PC-9 (cell line): ENCODE measurements around the gene COL13A1. TPM values are rescaled to one million over a fixed set of nuclear protein-coding genes. Genes with fewer than 3 reads are reported as not detected.

Experiments
- BruUV-seq: library from RNA; stranded (reverse); fragments of 400-500 nt; replicated peaks from 2 replicates; lab custom pipeline; 2021; lab: Mats Ljungman, UMichigan
- CTCF ChIA-PET: fragments of 300-600 bp; sonication (Branson Sonifier 250); formaldehyde crosslinking; loops from one replicate; lab custom pipeline; 2022; ENCODE audit warnings: antibody characterized with exemption; lab: Charles Lee
- POLR2A ChIA-PET: fragments of 300-600 bp; sonication (Branson Sonifier 250); formaldehyde crosslinking; loops from one replicate; lab custom pipeline; 2022; ENCODE audit warnings: antibody characterized with exemption; ENCODE audit not compliant: unreplicated experiment; lab: Charles Lee
- DNase-seq, 2 experiments: peaks; one replicate each; pipeline versions ENCODE4 v3.0.0 to v3.0.0-alpha.2; 2015 to 2022; ENCODE audit warnings: mixed read lengths in 1 of 2
- H2AFZ ChIP-seq: fragments of 200-600 bp; sonication (generic); 2 replicates; pipeline ENCODE4 v1.8.1; 2017; ENCODE audit warnings: antibody characterized with exemption
- H3F3A ChIP-seq: fragments of 200-600 bp; sonication (generic); 2 replicates; pipeline ENCODE4 v1.8.1; 2017; ENCODE audit warnings: antibody characterized with exemption, mild to moderate bottlenecking, low read depth; ENCODE audit not compliant: insufficient read depth
- H3K27ac ChIP-seq: fragments of 200-600 bp; sonication (generic); 2 replicates; pipeline ENCODE4 v1.6.1; 2016; ENCODE audit warnings: mixed run types
- H3K27me3 ChIP-seq: fragments of 200-600 bp; sonication (generic); 2 replicates; pipeline ENCODE4 v1.6.1; 2016; ENCODE audit warnings: low read depth, mixed run types; ENCODE audit not compliant: insufficient read depth
- H3K36me3 ChIP-seq: fragments of 200-600 bp; sonication (generic); 2 replicates; pipeline ENCODE4 v1.6.1; 2016; ENCODE audit warnings: low read depth, mixed run types
- H3K4me1 ChIP-seq: fragments of 200-600 bp; sonication (generic); replicated peaks from 2 replicates; pipeline ENCODE4 v1.6.1; 2016; ENCODE audit warnings: mixed run types; ENCODE audit not compliant: insufficient read depth
- H3K4me2 ChIP-seq: fragments of 200-600 bp; sonication (generic); 2 replicates; pipeline ENCODE4 v1.6.1; 2017; ENCODE audit warnings: mixed run types
- H3K4me3 ChIP-seq: fragments of 200-600 bp; sonication (generic); 2 replicates; pipeline ENCODE4 v1.6.1; 2016; ENCODE audit warnings: mixed run types
- H3K79me2 ChIP-seq: fragments of 200-600 bp; sonication (generic); 2 replicates; pipeline ENCODE4 v1.6.1; 2017; ENCODE audit warnings: low read depth, mixed run types
- H3K9me2 ChIP-seq: fragments of 200-600 bp; sonication (generic); 2 replicates; pipeline ENCODE4 v1.8.1; 2017; ENCODE audit warnings: mild to moderate bottlenecking; ENCODE audit not compliant: insufficient read depth
- H3K9me3 ChIP-seq: fragments of 200-600 bp; sonication (generic); 2 replicates; pipeline ENCODE4 v1.8.1; 2016; ENCODE audit warnings: low read depth; ENCODE audit not compliant: insufficient read depth
- H4K20me1 ChIP-seq: fragments of 200-600 bp; sonication (generic); 2 replicates; pipeline ENCODE4 v1.8.1; 2017; ENCODE audit not compliant: insufficient read depth
- CTCF ChIP-seq: fragments of 200-600 bp; sonication (generic); conservative IDR thresholded peaks from 2 replicates; pipeline ENCODE4 v1.6.1; 2017; ENCODE audit warnings: mixed run types, antibody characterized with exemption, mild to moderate bottlenecking, moderate library complexity
- EZH2 ChIP-seq: fragments of 200-600 bp; sonication (generic); IDR thresholded peaks from 2 replicates; pipeline ENCODE4 v1.8.0; 2017; ENCODE audit warnings: antibody characterized with exemption, low read depth
- intact Hi-C: fragments of 100-400 bp; cut with micrococcal nuclease; formaldehyde crosslinking; loops from one replicate; pipeline ENCODE4 v1.10.0; 2022; ENCODE audit not compliant: unreplicated experiment
- total RNA-seq: library from RNA; stranded (reverse); gene quantifications from 2 replicates; pipeline ENCODE4 v1.2.3, GENCODE V29; 2021

COL13A1 gene
- total RNA-seq, 1 experiment from 2014 or later, result 1.6 TPM

DNA sequence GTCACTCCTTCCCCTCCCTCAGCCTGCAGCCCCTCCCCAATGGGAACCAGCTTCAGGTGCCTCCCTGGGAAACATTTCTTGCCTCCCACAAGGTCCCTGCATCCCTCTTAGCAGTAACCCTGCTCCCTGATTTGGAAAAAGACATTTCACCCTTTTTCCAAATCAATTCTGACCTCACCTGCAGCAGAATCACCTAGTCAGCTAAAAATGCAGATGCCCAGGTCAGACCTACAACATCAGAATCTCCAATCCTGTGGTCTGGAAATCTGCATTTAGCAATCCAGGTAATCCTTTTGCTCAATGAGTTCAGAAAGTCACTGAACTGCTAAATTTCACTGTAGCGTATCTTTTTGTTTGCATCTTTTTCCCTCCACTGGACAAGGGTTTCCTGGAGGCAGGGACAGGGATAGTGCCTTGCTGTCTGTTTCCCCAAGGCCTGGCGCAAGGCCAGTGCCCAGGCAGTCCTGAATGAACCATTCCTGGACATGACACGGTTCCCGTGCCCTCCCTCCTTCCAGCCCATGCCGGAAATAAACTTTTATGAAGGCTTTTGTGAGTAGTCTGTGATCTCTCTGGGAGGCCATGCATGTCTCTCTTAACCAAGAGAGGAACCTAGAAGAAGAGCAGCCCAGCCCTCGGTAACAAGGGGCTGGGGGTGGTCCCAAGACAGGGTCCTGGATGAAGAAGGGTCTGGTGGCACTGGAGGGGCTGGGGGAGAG, 44.0 kb downstream of the COL13A1 start:
- Histone ChIP-seq H3K79me2 (no peaks in the 10 kb centered on the region), H4K20me1 (no peaks in the 10 kb centered on the region), H3K9me2 (no peaks in the 10 kb centered on the region), H3K4me2 (no peak overlapping the region), H3K9me3 (no peaks in the 10 kb centered on the region), H3K36me3 (no peaks in the 10 kb centered on the region), H3F3A (no peaks in the 10 kb centered on the region), H2AFZ (no peak overlapping the region), H3K27me3 (no peaks in the 10 kb centered on the region), H3K27ac (no peak overlapping the region), H3K4me3 (no peak overlapping the region), H3K4me1 (peaks cover under 1% of the 10 kb centered on the region; the same call in 1 of the 2 replicates)
- peak in 1 of 2 experiments; percentile 54 for DNase-seq
- no TSS peak for BruUV-seq
- intact Hi-C loops, result no loop called here
- ChIA-PET CTCF (interaction anchor here (0.6 kb wide), 1 partner anchor 73 kb away, joined by 11 read pairs; no protein-coding TSS in a partner anchor), POLR2A (interaction anchor here (0.6 kb wide), 1 partner anchor 567 kb away, joined by 6 read pairs; no protein-coding TSS in a partner anchor)
- TF ChIP-seq EZH2 (no peak), CTCF (no peak)

DNA sequence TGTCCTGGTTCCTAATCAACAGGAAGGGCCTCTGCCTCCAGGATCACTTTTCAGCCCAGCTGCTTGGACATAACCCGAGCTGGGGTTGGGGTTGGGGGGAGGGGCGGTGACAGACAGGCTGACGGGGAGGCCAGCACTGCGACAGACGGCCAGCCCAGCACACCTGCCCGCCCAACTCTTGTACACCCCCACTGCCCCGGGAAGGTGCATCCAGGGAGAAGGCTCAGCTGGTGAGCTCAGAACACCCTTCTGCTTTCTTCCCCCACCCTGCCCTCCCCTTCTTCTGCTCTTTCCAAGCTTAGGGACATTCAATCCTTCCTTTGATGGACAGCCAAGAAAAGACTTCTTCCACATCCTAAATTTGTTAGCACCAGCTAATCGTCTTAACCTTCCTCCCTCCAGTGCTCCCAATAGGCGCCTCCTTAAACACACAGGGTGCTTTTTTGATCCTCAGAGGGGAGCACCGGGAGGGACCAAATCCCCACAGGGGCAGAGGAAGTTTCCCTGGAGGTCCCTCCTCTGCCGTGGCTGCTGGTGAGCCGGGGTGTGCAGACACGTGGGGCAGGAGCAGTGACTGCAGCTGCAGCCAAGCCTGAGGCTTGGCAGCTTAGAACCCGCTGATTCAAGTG, 44.7 kb downstream of the COL13A1 start:
- ChIA-PET CTCF (interaction anchor here (0.6 kb wide), 1 partner anchor 72 kb away, joined by 11 read pairs; no protein-coding TSS in a partner anchor), POLR2A (interaction anchor here (0.6 to 0.7 kb wide), 2 partner anchors 213 to 567 kb away, joined by 6 to 18 read pairs; no protein-coding TSS in a partner anchor)
- H4K20me1 ChIP-seq, result no peaks in the 10 kb centered on the region
- no peaks in the 10 kb centered on the region for H3K9me3 ChIP-seq
- H3K4me2 ChIP-seq, result no peak overlapping the region
- intact Hi-C loops, result no loop called here
- no peaks in the 10 kb centered on the region for H3K36me3 ChIP-seq
- no peak overlapping the region for H3K4me3 ChIP-seq
- H3K4me1 ChIP-seq, result 0 out of 2 replicates have a peak, but pooled peaks cover 4% of the 10 kb centered on the region
- no TSS peak for BruUV-seq
- H3F3A ChIP-seq, result peaks cover 3% of the 10 kb centered on the region; the same call in 1 of the 2 replicates
- no peaks in the 10 kb centered on the region for H3K9me2 ChIP-seq
- no peaks in the 10 kb centered on the region for H3K79me2 ChIP-seq
- no peak overlapping the region for H2AFZ ChIP-seq
- no peak for DNase-seq
- no peak for TF ChIP-seq CTCF
- TF ChIP-seq EZH2, result no peak
- no peak overlapping the region for H3K27ac ChIP-seq
- no peaks in the 10 kb centered on the region for H3K27me3 ChIP-seq

GRCh38 chr10:69847458-69847857, 45.8 kb downstream of the COL13A1 start:
- POLR2A ChIA-PET, result interaction anchor here (0.6 kb wide), 1 partner anchor 102 kb away, joined by 8 read pairs; no protein-coding TSS in a partner anchor
- no peak overlapping the region for H2AFZ ChIP-seq
- intact Hi-C loops, result no loop called here

More at GRCh38 chr10:69847458-69847857, 45.8 kb downstream of the COL13A1 start:
- TF ChIP-seq EZH2, result no peak
- no peak for TF ChIP-seq CTCF
- CTCF ChIA-PET, result interaction anchor here (0.6 kb wide), 1 partner anchor 1148 kb away, joined by 3 read pairs; no protein-coding TSS in a partner anchor
- Histone ChIP-seq H3K79me2 (no peaks in the 10 kb centered on the region), H3K36me3 (no peaks in the 10 kb centered on the region), H3K4me2 (no peak overlapping the region), H3K4me3 (no peak overlapping the region), H4K20me1 (no peaks in the 10 kb centered on the region), H3K9me3 (no peaks in the 10 kb centered on the region), H3F3A (peaks cover 3% of the 10 kb centered on the region; the same call in 1 of the 2 replicates), H3K9me2 (no peaks in the 10 kb centered on the region), H3K27me3 (no peaks in the 10 kb centered on the region), H3K4me1 (0 out of 2 replicates have a peak, but pooled peaks cover 4% of the 10 kb centered on the region), H3K27ac (no peak overlapping the region)
- no TSS peak for BruUV-seq
- no peak for DNase-seq
